ENCODE measurements around the gene AATK. TPM values are rescaled to one million over a fixed set of nuclear protein-coding genes. Genes with fewer than 3 reads are reported as not detected.

The AATK gene
- total and polyA plus RNA-seq, 2 donors (not counting 3 experiments of a cell fraction or from before 2014, with no cell fraction given) = 0.69 to 1.00 TPM

- intact Hi-C loops (cut with micrococcal nuclease) = no loop called here
- H3K9me1 ChIP-seq (replicated peaks; ENCODE audit: control insufficient read depth, extremely low read depth, insufficient read depth, low read length) = no peaks in the 10 kb centered on the region
- FAIRE-seq = no peak
- no peak overlapping the region for H2AFZ ChIP-seq (ENCODE audit: low read depth, low read length)
- no peaks in the 10 kb centered on the region for H4K20me1 ChIP-seq (replicated peaks; ENCODE audit: control insufficient read depth, extremely low read depth, insufficient read depth, low read length)
- H3K36me3 ChIP-seq (ENCODE audit: control insufficient read depth in 2 of 2, extremely low read depth in 1 of 2, insufficient read depth in 2 of 2, low read length in 2 of 2) = no peaks in the 10 kb centered on the region
- no peaks in the 10 kb centered on the region for H3K79me2 ChIP-seq (ENCODE audit: control insufficient read depth, insufficient read depth, low read length)
- dilution Hi-C loops (cut with MboI; ENCODE audit: extremely low pct_ligation_motif_present, low sequenced_read_pairs) = no loop called here
- H3K4me3 ChIP-seq (replicated peaks in 1 of 3; ENCODE audit: insufficient read depth in 1 of 3, low read depth in 1 of 3, low read length in 3 of 3) = no peak overlapping the region
- ChIA-PET CTCF (interaction anchor here (1.3 kb wide), 1 partner anchor 39 kb away, joined by 4 read pairs; no protein-coding TSS in a partner anchor), POLR2A (no interaction called here)
- no TSS peak for BruUV-seq (replicated peaks)
- no peak for TF ChIP-seq EZH2 (IDR thresholded peaks at IDR 0.05; ENCODE audit: borderline replicate concordance, low read depth, low read length, severe bottlenecking)
- no peak for TF ChIP-seq MYC (IDR thresholded peaks at IDR 0.05; ENCODE audit: low read depth, low read length)
- TF ChIP-seq POLR2AphosphoS5 (IDR thresholded peaks at IDR 0.05; ENCODE audit: insufficient read depth, low read depth, low read length) = no peak
- TF ChIP-seq GATA2 (IDR thresholded peaks at IDR 0.05; ENCODE audit: insufficient read depth, insufficient read length, low read depth, low read length) = no peak
- TF ChIP-seq JUN (IDR thresholded peaks at IDR 0.05; ENCODE audit: borderline replicate concordance, insufficient read depth, insufficient read length, low read depth) = no peak
- TF ChIP-seq CTCF (IDR thresholded peaks at IDR 0.05; ENCODE audit: extremely low read depth in 1 of 2, insufficient read depth in 1 of 2, low read depth in 1 of 2, low read length in 2 of 2) = no peak
- TF ChIP-seq MAX (IDR thresholded peaks at IDR 0.05; ENCODE audit: insufficient read depth, insufficient read length) = no peak
- no peak for TF ChIP-seq FOS (IDR thresholded peaks at IDR 0.05; ENCODE audit: borderline replicate concordance, insufficient read depth, low read length)
- no peak for DNase-seq (ENCODE audit: low read depth, low spot score)
- H3K4me2 ChIP-seq (ENCODE audit: insufficient read depth, low read length) = no peak overlapping the region
- no peaks in the 10 kb centered on the region for H3K27me3 ChIP-seq (ENCODE audit: control insufficient read depth in 2 of 2, insufficient read depth in 2 of 2, low read length in 2 of 2)
- H3K4me1 ChIP-seq (ENCODE audit: control insufficient read depth, extremely low read depth, insufficient read depth, low read length) = no peaks in the 10 kb centered on the region
- H3K9me3 ChIP-seq (replicated peaks; ENCODE audit: control insufficient read depth, insufficient read depth, low read length) = no peaks in the 10 kb centered on the region
- no peak overlapping the region for H3K9ac ChIP-seq (replicated peaks; ENCODE audit: extremely low read depth, insufficient read depth, low read length)
- no peak overlapping the region for H3K27ac ChIP-seq (ENCODE audit: insufficient read depth, low read depth, low read length)
These were observed 15.8 kb upstream of the AATK start for GRCh38 chr17:81181811-81182185.

Data from endothelial cell of umbilical vein (primary cell).